GM18907 (cell line): Measurements from ENCODE around the gene MMADHC.

ENCODE experiments used
- ATAC-seq: cut with Tn5 transposase; IDR thresholded peaks from one replicate; pipeline ENCODE4 v1.9.1; 2021; ENCODE audit warnings: mild to moderate bottlenecking, moderate library complexity; ENCODE audit not compliant: unreplicated experiment

The MMADHC gene

DNA sequence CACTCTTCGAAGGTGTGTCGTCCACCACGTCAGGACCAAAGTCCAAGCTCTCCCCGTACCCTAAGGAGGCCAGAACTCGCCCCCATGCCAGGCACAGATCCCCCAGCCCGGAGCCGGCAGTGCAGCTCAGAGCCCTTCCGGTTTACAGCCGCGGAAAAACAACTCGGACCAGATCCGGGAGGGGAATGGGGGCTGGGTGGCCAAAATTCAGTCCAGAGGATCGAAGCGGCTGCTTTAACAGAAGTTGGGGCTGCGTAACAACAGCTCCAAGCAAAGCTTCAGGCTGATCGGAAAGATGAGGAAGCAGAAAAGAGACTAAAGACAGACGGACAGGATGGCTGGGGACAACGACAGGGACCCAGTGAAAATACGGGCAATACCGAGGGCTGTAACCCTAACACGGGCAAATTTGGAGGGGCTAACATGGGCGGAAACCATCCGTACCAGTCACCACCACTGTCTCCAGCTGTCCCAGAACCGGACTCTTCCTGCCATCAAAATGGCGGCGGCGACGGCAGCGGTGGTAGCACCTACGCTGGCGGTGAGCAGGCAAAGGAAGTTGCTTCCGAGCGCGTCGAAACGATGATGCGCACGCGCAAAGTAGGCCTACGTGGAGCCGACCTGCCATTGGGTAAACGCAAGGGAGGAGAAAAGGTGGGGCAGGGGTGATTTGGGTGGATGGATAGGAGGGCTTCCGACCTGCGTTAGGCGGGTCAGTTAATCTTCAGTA lies at the start of gene MMADHC:
MMADHC (minus strand) TSS at position 556 of the 730 bp plus-strand sequence. CDS start 678 bp downstream, outside the sequence.
- ATAC-seq, result peak; percentile 99

- ATAC-seq, result no peak
Measured at GRCh38 chr2:149634103-149634502, 46.5 kb upstream of the MMADHC start.

GRCh38 chr2:149630445-149630844 lies 42.9 kb upstream of the MMADHC start:
- no peak for ATAC-seq

DNA sequence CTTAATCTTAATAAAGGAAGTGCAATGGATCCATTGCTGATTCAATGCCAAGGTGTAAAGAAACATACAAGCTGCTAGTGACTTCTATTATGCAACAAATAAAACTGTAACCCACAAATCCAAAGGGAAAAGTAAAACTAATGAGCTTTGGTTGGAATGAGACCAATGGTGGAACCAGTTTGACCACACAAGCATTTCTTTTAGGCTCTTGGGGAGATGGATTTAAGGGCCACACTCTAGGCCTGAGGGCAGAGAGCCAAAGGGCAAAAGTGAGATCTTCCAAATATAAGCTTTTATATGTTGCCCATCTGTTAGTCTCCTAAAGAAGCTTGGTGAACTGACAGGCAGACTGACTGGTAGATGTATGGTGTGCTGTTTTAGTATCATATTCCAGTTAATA lies 41.5 kb upstream of the MMADHC start:
- ATAC-seq, result no peak

- no peak for ATAC-seq
Measured at GRCh38 chr2:149627111-149627801, 39.7 kb upstream of the MMADHC start.

- no peak for ATAC-seq
Measured at GRCh38 chr2:149625671-149626070, 38.1 kb upstream of the MMADHC start.

DNA sequence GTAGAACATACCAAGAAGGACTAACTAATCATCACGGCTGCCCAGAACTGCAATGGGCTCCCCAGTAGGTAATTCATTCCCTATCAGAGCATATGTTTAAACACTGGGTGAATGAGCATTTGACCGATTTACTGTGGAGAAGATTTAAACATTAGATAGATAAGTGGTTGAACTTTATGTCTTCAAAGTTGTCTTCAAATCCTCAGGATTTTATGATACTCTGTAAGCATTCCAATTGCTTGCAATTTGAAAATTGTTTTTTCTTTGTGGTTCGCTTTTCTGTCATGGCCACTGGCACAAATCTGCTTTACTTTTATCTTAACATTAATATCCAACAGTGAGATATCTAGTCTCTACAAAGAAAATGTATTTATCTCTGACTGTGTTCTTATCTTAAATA lies 37.7 kb upstream of the MMADHC start:
- no peak for ATAC-seq

- peak; percentile 78 for ATAC-seq
Measured at GRCh38 chr2:149622343-149622742, 34.8 kb upstream of the MMADHC start.

GRCh38 chr2:149617476-149617875 lies 29.9 kb upstream of the MMADHC start:
- ATAC-seq, result no peak

- ATAC-seq, result no peak
Measured at GRCh38 chr2:149616681-149617456, 29.3 kb upstream of the MMADHC start.

- no peak for ATAC-seq
Measured at GRCh38 chr2:149613704-149614103, 26.1 kb upstream of the MMADHC start.

GRCh38 chr2:149612122-149612521 lies 24.5 kb upstream of the MMADHC start:
- ATAC-seq, result no peak

DNA sequence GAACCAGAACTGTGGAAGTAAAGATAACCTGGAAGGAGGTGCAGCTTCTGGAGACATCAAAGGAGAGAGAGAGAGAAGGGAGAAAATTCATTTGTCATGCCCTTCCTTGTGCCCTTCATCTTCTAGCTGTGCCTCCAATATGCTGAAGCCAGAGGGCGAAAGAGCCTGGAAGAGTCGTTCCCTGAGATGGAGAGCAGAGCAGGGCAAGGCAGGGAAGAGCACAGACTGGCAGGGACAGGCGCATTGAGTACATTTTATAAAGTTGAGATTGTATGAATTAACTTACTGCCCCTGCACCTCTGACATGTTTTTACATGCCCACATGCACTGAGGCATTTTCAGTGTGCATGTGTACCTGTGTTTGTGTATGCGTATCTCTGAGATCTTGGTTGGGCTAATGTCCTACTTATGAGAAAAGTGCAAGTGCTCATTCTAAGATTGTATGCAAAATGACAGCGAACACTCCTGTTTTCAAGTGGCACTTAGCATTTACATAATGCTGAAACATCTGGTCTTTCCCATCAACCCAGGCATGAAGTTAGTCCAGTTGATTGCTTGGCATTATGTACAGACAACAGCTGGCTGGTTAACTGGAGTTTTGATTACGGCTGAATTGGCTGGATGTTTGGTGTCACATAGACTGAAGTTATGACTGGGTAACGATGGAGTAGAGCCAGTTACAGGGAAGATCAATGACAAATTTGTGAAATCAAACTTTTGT lies 23.7 kb upstream of the MMADHC start:
- ATAC-seq, result no peak

- no peak for ATAC-seq
Measured at GRCh38 chr2:149606251-149606811, 18.8 kb upstream of the MMADHC start.

- ATAC-seq, result no peak
Measured at GRCh38 chr2:149603248-149603647, 15.7 kb upstream of the MMADHC start.

GRCh38 chr2:149601141-149601796 lies 13.7 kb upstream of the MMADHC start:
- no peak for ATAC-seq

DNA sequence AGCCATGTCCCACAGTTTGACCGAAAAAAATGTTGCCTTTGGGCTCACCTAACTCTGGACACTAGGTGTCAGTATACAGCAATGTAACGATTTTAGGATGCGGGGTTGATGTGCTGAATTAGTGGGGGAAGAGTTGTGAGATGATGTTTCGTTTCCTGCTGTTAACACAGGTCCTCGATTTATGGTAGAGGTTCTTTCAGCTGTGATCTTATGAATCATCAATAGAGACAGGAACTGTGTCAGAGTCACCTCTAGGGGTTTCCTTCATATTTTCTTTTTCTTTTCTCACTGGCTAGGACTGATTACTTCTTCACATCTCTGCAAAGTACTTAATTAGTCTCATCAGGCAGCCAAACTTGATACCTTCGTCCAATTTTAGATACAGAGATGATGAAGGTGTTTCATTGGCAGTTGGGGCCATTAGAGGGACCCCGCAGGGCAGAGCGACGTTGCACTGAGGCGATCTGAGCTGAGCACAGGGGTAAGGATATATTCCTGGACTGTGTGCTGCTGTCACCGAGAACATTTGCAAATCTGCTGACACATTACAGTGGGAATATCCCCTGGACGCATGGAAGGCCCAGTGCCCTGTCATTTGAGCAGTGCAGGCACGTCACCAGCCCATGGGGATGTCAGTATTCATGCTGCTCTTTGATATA lies 10.2 kb upstream of the MMADHC start:
- peak; percentile 97 for ATAC-seq

- peak; percentile 20 for ATAC-seq
Measured at GRCh38 chr2:149597050-149597667, 9.6 kb upstream of the MMADHC start.

- ATAC-seq, result no peak
Measured at GRCh38 chr2:149596471-149596870, 8.9 kb upstream of the MMADHC start.
